Panc1 (cell line): Measurements from ENCODE around the gene MAPKAPK3. TPM values are rescaled to one million over a fixed set of nuclear protein-coding genes. Genes with fewer than 3 reads are reported as not detected.
A peak's percentile ranks its signal among the peaks of the same experiment; 100 is the strongest.

Source experiments
- ATAC-seq: fragments of 200-7000 bp; cut with Tn5 transposase; 2 replicates; pipeline ENCODE4 v1.9.1; 2020; ENCODE audit warnings: mild to moderate bottlenecking, moderate library complexity
- BruUV-seq: library from RNA; stranded (reverse); fragments of 400-500 nt; replicated peaks from 2 replicates; lab custom pipeline; 2021; lab: Mats Ljungman, UMichigan
- CTCF ChIA-PET: fragments of 300-600 bp; sonication (Branson Sonifier 250); formaldehyde crosslinking; loops from one replicate; lab custom pipeline; 2022; ENCODE audit warnings: antibody characterized with exemption; lab: Charles Lee
- POLR2A ChIA-PET: fragments of 300-600 bp; sonication (Branson Sonifier 250); formaldehyde crosslinking; loops from one replicate; lab custom pipeline; 2022; ENCODE audit warnings: antibody characterized with exemption; lab: Charles Lee
- DNase-seq: peaks from one replicate; pipeline ENCODE4 v3.0.0-alpha.2; 2010; ENCODE audit warnings: low read depth, low spot score
- H3K27ac ChIP-seq: 2 replicates; pipeline ENCODE4 v1.5.1; 2011; ENCODE audit warnings: mild to moderate bottlenecking, low read length, inconsistent platforms
- H3K27me3 ChIP-seq: fragments of 200-500 bp; sonication (Bioruptor generic); 2 replicates; pipeline ENCODE4 v1.6.0; 2014; ENCODE audit warnings: low read length, inconsistent platforms; ENCODE audit not compliant: control insufficient read depth, insufficient read depth
- H3K36me3 ChIP-seq: fragments of 200-500 bp; sonication (Bioruptor generic); 2 replicates; pipeline ENCODE4 v1.5.1; 2014; ENCODE audit warnings: inconsistent platforms, mild to moderate bottlenecking, low read length, moderate library complexity; ENCODE audit not compliant: control insufficient read depth, insufficient read depth
- H3K4me1 ChIP-seq: 2 replicates; pipeline ENCODE4 v1.5.1; 2011; ENCODE audit warnings: inconsistent platforms, mild to moderate bottlenecking, low read length, moderate library complexity; ENCODE audit not compliant: control insufficient read depth, insufficient read depth
- H3K4me3 ChIP-seq, 2 experiments: 2 replicates each; pipeline ENCODE4 v1.5.1; 2011 to 2012; ENCODE audit warnings: low read depth in 2 of 2, low read length in 2 of 2, mild to moderate bottlenecking in 2 of 2, inconsistent platforms in 1 of 2, moderate library complexity in 1 of 2
- H3K9me3 ChIP-seq: fragments of 200-500 bp; sonication (Bioruptor generic); 2 replicates; pipeline ENCODE4 v1.5.1; 2014; ENCODE audit warnings: low read depth, mild to moderate bottlenecking, inconsistent platforms, low read length, moderate library complexity; ENCODE audit not compliant: control insufficient read depth, insufficient read depth
- CTCF ChIP-seq: fragments of 450-650 bp; IDR thresholded peaks from 2 replicates; pipeline ENCODE4 v1.5.1; 2017; ENCODE audit warnings: mild to moderate bottlenecking
- POLR2AphosphoS5 ChIP-seq: IDR thresholded peaks from 2 replicates; pipeline ENCODE4 v1.6.1; 2012; ENCODE audit warnings: mild to moderate bottlenecking, low read depth, low read length, moderate library complexity
- SIN3A ChIP-seq: IDR thresholded peaks from 2 replicates; pipeline ENCODE4 v1.6.1; 2012; ENCODE audit warnings: low read depth, mild to moderate bottlenecking, low read length, moderate library complexity, borderline replicate concordance; ENCODE audit not compliant: insufficient read depth
- TCF7L2 ChIP-seq: IDR thresholded peaks from 2 replicates; pipeline ENCODE4 v1.6.1; 2011; ENCODE audit warnings: mild to moderate bottlenecking, low read depth, low read length, inconsistent platforms
- in situ Hi-C: cut with HindIII; loops from 2 replicates; pipeline ENCODE4 v1.10.0; 2016; ENCODE audit warnings: low sequenced_read_pairs, low pct_unique_long_range_greater_than_20kb
- intact Hi-C: fragments of 100-400 bp; cut with micrococcal nuclease; formaldehyde crosslinking; loops from one replicate; pipeline ENCODE4 v1.10.0; 2022; ENCODE audit not compliant: unreplicated experiment
- total RNA-seq: library from RNA; stranded (reverse); gene quantifications from one replicate; pipeline ENCODE4 v1.2.1, GENCODE V29; 2021; ENCODE audit not compliant: unreplicated experiment
- TF ChIP-seq, protein P1 (sequence below), 2 experiments: IDR thresholded peaks; 2 replicates each; pipeline ENCODE4 v1.6.1; 2011 to 2012; ENCODE audit warnings: low read depth in 2 of 2, control low read depth in 1 of 2, low read length in 1 of 2, mild to moderate bottlenecking in 1 of 2, moderate library complexity in 1 of 2; ENCODE audit not compliant: insufficient read depth in 1 of 2

The MAPKAPK3 gene
- total RNA-seq, 1 experiment from 2014 or later: 14.8 TPM

GRCh38 chr3:50571486-50571885 is 45.5 kb upstream of the MAPKAPK3 start:
- H3K36me3 ChIP-seq: peaks cover 3% of the 10 kb centered on the region; the same call in 1 of the 2 replicates
- DNase-seq (no peak), ATAC-seq (no peak)
- BruUV-seq: no TSS peak
- peaks cover 9% of the 10 kb centered on the region for H3K4me1 ChIP-seq
- no peaks in the 10 kb centered on the region for H3K27me3 ChIP-seq
- H3K9me3 ChIP-seq: no peaks in the 10 kb centered on the region
- no peak overlapping the region for H3K4me3 ChIP-seq
- intact Hi-C loops (no loop called here), in situ Hi-C loops (no loop called here)
- TF ChIP-seq POLR2AphosphoS5: no peak
- TF ChIP-seq, protein P1, sequence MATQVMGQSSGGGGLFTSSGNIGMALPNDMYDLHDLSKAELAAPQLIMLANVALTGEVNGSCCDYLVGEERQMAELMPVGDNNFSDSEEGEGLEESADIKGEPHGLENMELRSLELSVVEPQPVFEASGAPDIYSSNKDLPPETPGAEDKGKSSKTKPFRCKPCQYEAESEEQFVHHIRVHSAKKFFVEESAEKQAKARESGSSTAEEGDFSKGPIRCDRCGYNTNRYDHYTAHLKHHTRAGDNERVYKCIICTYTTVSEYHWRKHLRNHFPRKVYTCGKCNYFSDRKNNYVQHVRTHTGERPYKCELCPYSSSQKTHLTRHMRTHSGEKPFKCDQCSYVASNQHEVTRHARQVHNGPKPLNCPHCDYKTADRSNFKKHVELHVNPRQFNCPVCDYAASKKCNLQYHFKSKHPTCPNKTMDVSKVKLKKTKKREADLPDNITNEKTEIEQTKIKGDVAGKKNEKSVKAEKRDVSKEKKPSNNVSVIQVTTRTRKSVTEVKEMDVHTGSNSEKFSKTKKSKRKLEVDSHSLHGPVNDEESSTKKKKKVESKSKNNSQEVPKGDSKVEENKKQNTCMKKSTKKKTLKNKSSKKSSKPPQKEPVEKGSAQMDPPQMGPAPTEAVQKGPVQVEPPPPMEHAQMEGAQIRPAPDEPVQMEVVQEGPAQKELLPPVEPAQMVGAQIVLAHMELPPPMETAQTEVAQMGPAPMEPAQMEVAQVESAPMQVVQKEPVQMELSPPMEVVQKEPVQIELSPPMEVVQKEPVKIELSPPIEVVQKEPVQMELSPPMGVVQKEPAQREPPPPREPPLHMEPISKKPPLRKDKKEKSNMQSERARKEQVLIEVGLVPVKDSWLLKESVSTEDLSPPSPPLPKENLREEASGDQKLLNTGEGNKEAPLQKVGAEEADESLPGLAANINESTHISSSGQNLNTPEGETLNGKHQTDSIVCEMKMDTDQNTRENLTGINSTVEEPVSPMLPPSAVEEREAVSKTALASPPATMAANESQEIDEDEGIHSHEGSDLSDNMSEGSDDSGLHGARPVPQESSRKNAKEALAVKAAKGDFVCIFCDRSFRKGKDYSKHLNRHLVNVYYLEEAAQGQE (IDR thresholded peaks at IDR 0.05; ENCODE audit: insufficient read depth in 1 of 2, low read depth in 2 of 2, low read length in 1 of 2): no peak
- no peak for TF ChIP-seq CTCF
- TF ChIP-seq SIN3A: no peak
- TF ChIP-seq TCF7L2: no peak
- no peak overlapping the region for H3K27ac ChIP-seq
- POLR2A ChIA-PET: no interaction called here
- CTCF ChIA-PET: no interaction called here

DNA sequence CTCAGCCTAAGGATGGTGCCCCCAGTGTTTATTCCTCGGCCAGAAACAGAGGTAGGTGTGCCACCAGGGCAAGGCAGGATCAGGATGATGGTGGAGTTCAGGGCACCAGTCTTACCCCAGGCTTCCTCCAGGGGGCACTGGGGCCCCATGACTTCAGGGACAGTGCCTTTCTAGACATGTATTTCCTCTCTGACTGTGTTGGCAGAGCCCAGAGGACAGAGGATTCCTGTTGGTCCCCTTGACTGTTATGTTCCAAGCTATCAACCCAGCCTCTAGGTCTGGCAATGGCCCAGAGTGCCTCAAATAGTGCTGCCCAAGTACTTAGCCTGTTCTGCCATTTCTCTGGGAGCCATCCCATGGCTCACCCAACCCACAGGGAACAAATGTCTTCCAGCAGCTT is 44.8 kb upstream of the MAPKAPK3 start:
- no peak overlapping the region for H3K4me3 ChIP-seq
- H3K4me1 ChIP-seq: peaks cover 7% of the 10 kb centered on the region
- TF ChIP-seq SIN3A: no peak
- TF ChIP-seq TCF7L2: no peak
- peak; percentile 79 for TF ChIP-seq CTCF
- intact Hi-C loops (loop anchor here (1.0 kb wide), 1 partner anchor 41 kb away; no protein-coding TSS in a partner anchor), in situ Hi-C loops (no loop called here)
- H3K27ac ChIP-seq: no peak overlapping the region
- no peaks in the 10 kb centered on the region for H3K27me3 ChIP-seq
- H3K9me3 ChIP-seq: no peaks in the 10 kb centered on the region
- POLR2A ChIA-PET: no interaction called here
- no TSS peak for BruUV-seq
- DNase-seq (peak; percentile 51), ATAC-seq (no peak)
- H3K36me3 ChIP-seq: peaks cover 3% of the 10 kb centered on the region; the same call in 1 of the 2 replicates
- CTCF ChIA-PET: no interaction called here
